GM12878 (cell line): ENCODE measurements around the gene KIF12. TPM values are rescaled to one million over a fixed set of nuclear protein-coding genes. Genes with fewer than 3 reads are reported as not detected.

Experiments used
- ASH2L ChIP-seq: fragments of 300-600, 200-600 bp; sonication (generic); IDR thresholded peaks from 2 replicates; pipeline ENCODE4 v1.6.1; 2017; ENCODE audit warnings: low read depth, mild to moderate bottlenecking, borderline replicate concordance
- BCL11A ChIP-seq: IDR thresholded peaks from 2 replicates; pipeline ENCODE4 v1.6.1; 2011; ENCODE audit warnings: low read depth, low read length
- BCLAF1 ChIP-seq: fragments of 450-650 bp; IDR thresholded peaks from 2 replicates; pipeline ENCODE4 v1.6.1; 2017; ENCODE audit warnings: antibody characterized with exemption, mild to moderate bottlenecking, moderate library complexity
- BRCA1 ChIP-seq: IDR thresholded peaks from 2 replicates; pipeline ENCODE4 v1.6.1; 2011; ENCODE audit warnings: low read depth, low read length, improper control_type of control experiment
- PML ChIP-seq: IDR thresholded peaks from 2 replicates; pipeline ENCODE4 v1.6.1; 2012; ENCODE audit warnings: low read length, inconsistent platforms
- SIN3A ChIP-seq: IDR thresholded peaks from 2 replicates; pipeline ENCODE4 v1.6.1; 2012; ENCODE audit warnings: low read depth, low read length, improper control_type of control experiment
- ZBTB40 ChIP-seq: fragments of 450-650 bp; IDR thresholded peaks from 2 replicates; pipeline ENCODE4 v1.6.1; 2016; ENCODE audit warnings: mild to moderate bottlenecking, moderate library complexity, borderline replicate concordance
- polyA plus RNA-seq, 11 experiments: library from polyadenylated mRNA; depleted of rRNA in 4 of 11; unstranded in 6 of 11; stranded (reverse) in 5 of 11; fragments of >200 nt; fragmentation: Nextera tagmentation in 4 of 11; fragmentation: Illumina TruSeq in 1 of 11; extraction: Ambion mirVana in 4 of 11; extraction: Trizol in 1 of 11; gene quantifications; 1 replicate in 1 of 11; 2 replicates in 10 of 11; pipeline versions ENCODE4 v1.2.1 to v1.2.3, GENCODE V29; 2011 to 2016; ENCODE audit warnings: inconsistent platforms in 2 of 11, missing spikeins in 2 of 11, low read depth in 1 of 11
- total RNA-seq, 4 experiments: library from RNA; depleted of rRNA in 3 of 4; stranded (reverse); fragments of >200 nt in 3 of 4; fragmentation: Illumina TruSeq in 1 of 4; extraction: Trizol in 1 of 4; gene quantifications; 2 replicates each; pipeline versions ENCODE4 v1.2.1 to v1.2.3, GENCODE V29; 2013 to 2021

Gene KIF12
- total and polyA plus RNA-seq, 10 of the 15 experiments (the other 5 are each of a cell fraction or from before 2014, with no cell fraction given), result not detected

DNA sequence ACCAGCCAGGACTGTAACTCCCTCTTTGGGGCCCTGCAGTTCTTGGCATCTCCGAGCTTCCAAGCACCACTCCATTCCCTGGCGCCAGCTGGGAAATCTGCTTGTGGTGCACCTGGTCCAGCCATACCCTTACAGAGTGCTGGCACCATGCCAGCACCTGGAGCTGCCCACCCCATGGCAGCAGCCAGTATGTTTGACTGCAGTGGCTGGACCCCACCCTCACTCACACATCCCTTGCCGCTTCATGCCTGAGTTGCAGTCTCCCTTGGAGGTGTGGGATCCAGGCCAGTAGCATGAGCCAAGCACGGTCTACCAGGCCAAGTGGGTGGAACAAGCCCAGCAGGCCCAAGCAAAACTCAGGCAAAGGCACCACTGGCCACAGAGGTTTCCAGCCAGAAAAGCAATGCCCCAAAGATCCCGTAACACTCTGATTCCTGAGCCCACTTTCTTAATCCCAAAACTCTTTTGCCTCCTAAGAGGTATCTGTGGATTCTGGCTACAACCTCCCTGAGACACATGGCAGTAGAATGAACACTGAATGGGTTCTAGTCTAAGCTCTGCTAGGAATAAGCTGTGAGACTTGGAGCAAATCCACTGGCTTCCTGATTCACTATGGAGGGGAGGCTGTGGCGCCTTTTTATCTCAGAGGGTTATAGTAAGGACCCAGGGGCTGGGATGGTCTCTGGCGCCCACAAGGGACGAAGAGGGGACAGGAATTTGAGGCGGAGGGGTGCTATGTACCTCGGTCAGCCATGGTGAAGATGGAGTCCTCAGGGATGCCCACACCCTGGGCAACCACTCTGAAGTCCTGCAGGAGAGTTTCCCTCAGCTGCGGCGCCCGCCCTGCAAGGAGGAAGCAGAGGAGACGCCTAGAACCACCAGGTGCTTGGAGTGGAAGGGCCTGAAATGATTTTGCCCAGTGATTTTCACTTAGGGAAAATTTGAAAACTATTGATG is 26.6 kb downstream of the KIF12 start (continued):
- TF ChIP-seq SIN3A (no peak), BCL11A (no peak), ASH2L (no peak), BCLAF1 (no peak), PML (no peak), BRCA1 (no peak), ZBTB40 (no peak)
- TF ChIP-seq, all 136 proteins: peak for 0
